HepG2 (cell line): ENCODE data around the gene SGK1. TPM values are rescaled to one million over a fixed set of nuclear protein-coding genes. Genes with fewer than 3 reads are reported as not detected.

Source experiments
- ATF2 ChIP-seq: sonication (generic); formaldehyde crosslinking; IDR thresholded peaks from 2 replicates; pipeline ENCODE4 v1.4.0; 2020; ENCODE audit warnings: missing genetic modification reagents
- DZIP1 ChIP-seq: sonication (generic); formaldehyde crosslinking; IDR thresholded peaks from 2 replicates; pipeline ENCODE4 v1.5.0; 2020; ENCODE audit warnings: mild to moderate bottlenecking, missing genetic modification reagents
- EHMT2 ChIP-seq: fragments of 200-600 bp; sonication (generic); IDR thresholded peaks from 2 replicates; pipeline ENCODE4 v1.7.0; 2017; ENCODE audit warnings: antibody characterized with exemption, low read depth, low read length, borderline replicate concordance
- FIP1L1 ChIP-seq: fragments of 200-400 bp; formaldehyde crosslinking; IDR thresholded peaks from 2 replicates; pipeline ENCODE4 v1.6.1; 2018; ENCODE audit warnings: low read depth, mild to moderate bottlenecking, low read length, moderate library complexity, borderline replicate concordance; ENCODE audit not compliant: insufficient read depth
- GLMP ChIP-seq: sonication (generic); formaldehyde crosslinking; IDR thresholded peaks from 2 replicates; pipeline ENCODE4 v1.9.0; 2021; ENCODE audit warnings: missing genetic modification reagents, mild to moderate bottlenecking, borderline replicate concordance
- KDM6A ChIP-seq: IDR thresholded peaks from 2 replicates; pipeline ENCODE4 v1.6.1; 2016; ENCODE audit warnings: low read depth
- MED8 ChIP-seq: sonication (generic); formaldehyde crosslinking; IDR thresholded peaks from 2 replicates; pipeline ENCODE4 v1.8.1; 2023; ENCODE audit warnings: mild to moderate bottlenecking, missing genetic modification reagents; ENCODE audit not compliant: insufficient replicate concordance
- RBAK ChIP-seq: sonication (generic); formaldehyde crosslinking; IDR thresholded peaks from 2 replicates; pipeline ENCODE4 v1.5.1; 2020; ENCODE audit warnings: mild to moderate bottlenecking, missing genetic modification reagents
- ZBTB33 ChIP-seq: sonication (generic); formaldehyde crosslinking; IDR thresholded peaks from 2 replicates; pipeline ENCODE4 v1.4.0; 2020; ENCODE audit warnings: missing genetic modification reagents
- ZIK1 ChIP-seq: sonication (generic); formaldehyde crosslinking; IDR thresholded peaks from 2 replicates; pipeline ENCODE4 v1.5.0; 2020; ENCODE audit warnings: mild to moderate bottlenecking, low read depth, missing genetic modification reagents, borderline replicate concordance
- ZNF644 ChIP-seq: IDR thresholded peaks from 2 replicates; pipeline ENCODE4 v1.6.1; 2016; ENCODE audit warnings: low read depth
- ZNF709 ChIP-seq: sonication (generic); formaldehyde crosslinking; IDR thresholded peaks from 2 replicates; pipeline ENCODE4 v1.5.0; 2020; ENCODE audit warnings: mild to moderate bottlenecking, missing genetic modification reagents
- ZXDC ChIP-seq: sonication (generic); formaldehyde crosslinking; IDR thresholded peaks from 2 replicates; pipeline ENCODE4 v1.5.0; 2020; ENCODE audit warnings: mild to moderate bottlenecking, missing genetic modification reagents
- polyA plus RNA-seq, 8 experiments: library from polyadenylated mRNA; depleted of rRNA in 3 of 8; stranded (reverse) in 7 of 8; unstranded in 1 of 8; fragments of >200 nt; fragmentation: Illumina TruSeq in 4 of 8; extraction: Trizol in 4 of 8; gene quantifications; 2 replicates each; pipeline versions ENCODE4 v1.2.1 to v1.2.3, GENCODE V29; 2011 to 2016; ENCODE audit warnings: low read depth in 4 of 8, missing spikeins in 1 of 8, mixed read lengths in 1 of 8; ENCODE audit not compliant: insufficient read depth in 1 of 8
- total RNA-seq, 5 experiments: library from RNA; depleted of rRNA; stranded (reverse); fragments of >200 nt; fragmentation: Illumina TruSeq; extraction: Trizol; gene quantifications; 2 replicates each; pipeline ENCODE4 v1.2.3, GENCODE V29; 2016; ENCODE audit warnings: low read depth in 1 of 5

The SGK1 gene
- total and polyA plus RNA-seq, 2 of the 13 experiments (the other 11 are each of a cell fraction or from before 2014, with no cell fraction given): 56.1 to 56.2 TPM

GRCh38 chr6:134174672-134175531 lies 143.0 kb downstream of the SGK1 start (continued):
- TF ChIP-seq EHMT2 (no peak), KDM6A (CRISPR knock-in tag) (0 out of 2 replicates have a peak, but pooled peaks have one; percentile 7), ZXDC (CRISPR knock-in tag) (no peak; the same call in 1 of the 2 replicates), DZIP1 (no peak), MED8 (no peak), ZNF644 (CRISPR knock-in tag) (no peak), GLMP (CRISPR knock-in tag) (no peak), RBAK (CRISPR knock-in tag) (0 out of 2 replicates have a peak, but pooled peaks have one; percentile 5), FIP1L1 (no peak), ZNF709 (CRISPR knock-in tag) (peak; percentile 87), ZIK1 (CRISPR knock-in tag) (peak; percentile 88), ATF2 (peak; percentile 66; the same call in 1 of the 2 replicates), ZBTB33 (CRISPR knock-in tag) (0 out of 2 replicates have a peak, but pooled peaks have one; percentile 1)
